Stimulated activated CD8-positive, alpha-beta memory T cell treated with anti-CD3 and anti-CD28 coated beads, Interleukin-15, amount 100 ng/mL, for 4 hours (primary cell): ENCODE measurements around the gene PHRF1.
"Not testable (repeated sequence)": the region's sequence is repeated elsewhere in the genome, so short reads cannot be mapped to it uniquely, and the experiment has no call there.

Experiments
- DNase-seq, 2 donors: peaks; one replicate each; pipeline ENCODE4 v3.0.0-alpha.2; 2020; ENCODE audit warnings: low read depth in 2 of 2

PHRF1 gene

GRCh38 chr11:559020-559620 lies 17.1 kb upstream of the PHRF1 start:
- no peak for DNase-seq

GRCh38 chr11:559712-560304 lies 16.5 kb upstream of the PHRF1 start:
- DNase-seq: no peak

GRCh38 chr11:560305-561147 lies 15.7 kb upstream of the PHRF1 start, which contains the start of the genes LMNTD2 and RASSF7:
LMNTD2 (minus strand) TSS chr11:560738; CDS start chr11:560716, 22 bp downstream.
RASSF7 (plus strand) TSS chr11:560970; CDS start chr11:561769, 799 bp downstream.
- peak; percentile 88 to 92 for DNase-seq

- no peak for DNase-seq
These were observed 14.9 kb upstream of the PHRF1 start for GRCh38 chr11:561148-562003.

- no peak for DNase-seq
These were observed 14.1 kb upstream of the PHRF1 start for GRCh38 chr11:562046-562645.

- DNase-seq: no peak
These were observed 13.0 kb upstream of the PHRF1 start for GRCh38 chr11:563066-563811.

GRCh38 chr11:563812-564578 lies 12.3 kb upstream of the PHRF1 start:
- no peak for DNase-seq

GRCh38 chr11:565921-566509 lies 10.3 kb upstream of the PHRF1 start:
- no peak for DNase-seq

- DNase-seq: no peak
These were observed 9.2 kb upstream of the PHRF1 start for GRCh38 chr11:567011-567628.

- no peak for DNase-seq
These were observed 8.5 kb upstream of the PHRF1 start for GRCh38 chr11:567629-568292.

- peak; percentile 77 to 81 for DNase-seq
These were observed 7.7 kb upstream of the PHRF1 start for GRCh38 chr11:568306-569157.

GRCh38 chr11:569158-569885 lies 6.9 kb upstream of the PHRF1 start:
- no peak for DNase-seq

GRCh38 chr11:571802-572185 lies 4.5 kb upstream of the PHRF1 start:
- no peak for DNase-seq

- DNase-seq: no peak
These were observed 3.0 kb upstream of the PHRF1 start for GRCh38 chr11:573146-573759.

GRCh38 chr11:574031-574570 lies 2.2 kb upstream of the PHRF1 start:
- DNase-seq: not testable (repeated sequence)
